Calu3 (cell line): ENCODE results near the gene RCOR1. TPM values are rescaled to one million over a fixed set of nuclear protein-coding genes. Genes with fewer than 3 reads are reported as not detected.

ENCODE experiments used
- BruUV-seq: library from RNA; stranded (reverse); fragments of 400-500 nt; replicated peaks from 2 replicates; lab custom pipeline; 2021; lab: Mats Ljungman, UMichigan
- CTCF ChIA-PET: fragments of 300-600 bp; sonication (Branson Sonifier 250); formaldehyde crosslinking; loops from one replicate; lab custom pipeline; 2022; ENCODE audit warnings: antibody characterized with exemption; lab: Charles Lee
- DNase-seq: peaks from one replicate; pipeline ENCODE4 v3.0.0; 2022
- H3K27ac Mint-ChIP-seq: one replicate; pipeline ENCODE4 v1.8.0; 2022; ENCODE audit warnings: mixed read lengths; ENCODE audit not compliant: unreplicated experiment
- H3K27me3 Mint-ChIP-seq: one replicate; pipeline ENCODE4 v1.8.0; 2022; ENCODE audit warnings: mixed read lengths; ENCODE audit not compliant: unreplicated experiment
- H3K36me3 Mint-ChIP-seq: one replicate; pipeline ENCODE4 v1.8.0; 2022; ENCODE audit warnings: mild to moderate bottlenecking, moderate library complexity, mixed read lengths; ENCODE audit not compliant: insufficient read depth, unreplicated experiment
- H3K4me1 Mint-ChIP-seq: one replicate; pipeline ENCODE4 v1.8.0; 2022; ENCODE audit warnings: mild to moderate bottlenecking, low read depth, mixed read lengths; ENCODE audit not compliant: unreplicated experiment
- H3K4me3 Mint-ChIP-seq: one replicate; pipeline ENCODE4 v1.8.0; 2022; ENCODE audit warnings: mild to moderate bottlenecking, low read depth, moderate library complexity, mixed read lengths; ENCODE audit not compliant: unreplicated experiment
- H3K9me3 Mint-ChIP-seq: one replicate; pipeline ENCODE4 v1.8.0; 2022; ENCODE audit warnings: low read depth, mixed read lengths; ENCODE audit not compliant: unreplicated experiment
- intact Hi-C: fragments of 100-400 bp; cut with micrococcal nuclease; formaldehyde crosslinking; loops from one replicate; pipeline ENCODE4 v1.10.0; 2022; ENCODE audit not compliant: unreplicated experiment
- total RNA-seq: library from RNA; stranded (reverse); gene quantifications from 2 replicates; pipeline ENCODE4 v1.2.3, GENCODE V29; 2022
- TF ChIP-seq, protein P1 (sequence below): fragments of 200-600 bp; IDR thresholded peaks from one replicate; pipeline ENCODE4 v1.8.0; 2022; ENCODE audit warnings: antibody characterized with exemption; ENCODE audit not compliant: unreplicated experiment

Gene RCOR1
- total RNA-seq, 1 experiment from 2014 or later: 28.6 TPM

- TF ChIP-seq, protein P1, sequence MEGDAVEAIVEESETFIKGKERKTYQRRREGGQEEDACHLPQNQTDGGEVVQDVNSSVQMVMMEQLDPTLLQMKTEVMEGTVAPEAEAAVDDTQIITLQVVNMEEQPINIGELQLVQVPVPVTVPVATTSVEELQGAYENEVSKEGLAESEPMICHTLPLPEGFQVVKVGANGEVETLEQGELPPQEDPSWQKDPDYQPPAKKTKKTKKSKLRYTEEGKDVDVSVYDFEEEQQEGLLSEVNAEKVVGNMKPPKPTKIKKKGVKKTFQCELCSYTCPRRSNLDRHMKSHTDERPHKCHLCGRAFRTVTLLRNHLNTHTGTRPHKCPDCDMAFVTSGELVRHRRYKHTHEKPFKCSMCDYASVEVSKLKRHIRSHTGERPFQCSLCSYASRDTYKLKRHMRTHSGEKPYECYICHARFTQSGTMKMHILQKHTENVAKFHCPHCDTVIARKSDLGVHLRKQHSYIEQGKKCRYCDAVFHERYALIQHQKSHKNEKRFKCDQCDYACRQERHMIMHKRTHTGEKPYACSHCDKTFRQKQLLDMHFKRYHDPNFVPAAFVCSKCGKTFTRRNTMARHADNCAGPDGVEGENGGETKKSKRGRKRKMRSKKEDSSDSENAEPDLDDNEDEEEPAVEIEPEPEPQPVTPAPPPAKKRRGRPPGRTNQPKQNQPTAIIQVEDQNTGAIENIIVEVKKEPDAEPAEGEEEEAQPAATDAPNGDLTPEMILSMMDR: no peak
- H3K4me1 Mint-ChIP-seq: peaks cover 48% of the 10 kb centered on the region
- BruUV-seq: no TSS peak
- peaks cover 3% of the 10 kb centered on the region for H3K36me3 Mint-ChIP-seq
- H3K27me3 Mint-ChIP-seq: no peaks in the 10 kb centered on the region
- intact Hi-C loops: no loop called here
- no peak overlapping the region for H3K27ac Mint-ChIP-seq
- CTCF ChIA-PET: interaction anchor here (0.5 to 1.2 kb wide), 5 partner anchors 8 to 81 kb away, joined by 3 to 16 read pairs (median 3); no protein-coding TSS in a partner anchor
- no peak for DNase-seq
- no peak overlapping the region for H3K4me3 Mint-ChIP-seq
- H3K9me3 Mint-ChIP-seq: no peaks in the 10 kb centered on the region
These were observed 71.0 kb downstream of the RCOR1 start for GRCh38 chr14:102663440-102663839.

DNA sequence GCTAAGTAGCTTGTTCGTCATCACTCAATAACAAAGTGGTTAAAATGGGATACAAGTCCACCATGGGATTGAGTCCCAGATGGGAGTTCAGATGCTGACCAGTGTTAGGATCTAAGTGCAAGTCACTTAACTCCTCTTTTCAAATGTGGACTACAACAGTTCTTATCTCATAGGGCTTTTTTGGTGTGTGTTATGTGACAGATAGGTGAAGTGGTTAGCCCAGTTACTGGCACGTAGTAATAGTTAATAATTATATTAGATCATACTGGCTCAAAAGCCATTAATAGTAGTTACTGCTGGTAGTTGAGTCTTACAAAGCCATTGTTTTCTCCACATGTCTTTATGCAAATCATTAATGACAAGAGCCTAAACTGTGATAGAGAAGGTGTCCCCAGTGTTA, 73.2 kb downstream of the RCOR1 start:
- Mint-ChIP-seq H3K9me3 (no peaks in the 10 kb centered on the region), H3K27ac (no peak overlapping the region), H3K4me3 (no peak overlapping the region), H3K27me3 (no peaks in the 10 kb centered on the region), H3K4me1 (peaks cover 42% of the 10 kb centered on the region), H3K36me3 (peaks cover 3% of the 10 kb centered on the region)
- intact Hi-C loops: loop anchor here (2.0 kb wide), 1 partner anchor 187 kb away; no protein-coding TSS in a partner anchor
- CTCF ChIA-PET: no interaction called here
- no TSS peak for BruUV-seq
- TF ChIP-seq, protein P1: no peak
- no peak for DNase-seq

DNA sequence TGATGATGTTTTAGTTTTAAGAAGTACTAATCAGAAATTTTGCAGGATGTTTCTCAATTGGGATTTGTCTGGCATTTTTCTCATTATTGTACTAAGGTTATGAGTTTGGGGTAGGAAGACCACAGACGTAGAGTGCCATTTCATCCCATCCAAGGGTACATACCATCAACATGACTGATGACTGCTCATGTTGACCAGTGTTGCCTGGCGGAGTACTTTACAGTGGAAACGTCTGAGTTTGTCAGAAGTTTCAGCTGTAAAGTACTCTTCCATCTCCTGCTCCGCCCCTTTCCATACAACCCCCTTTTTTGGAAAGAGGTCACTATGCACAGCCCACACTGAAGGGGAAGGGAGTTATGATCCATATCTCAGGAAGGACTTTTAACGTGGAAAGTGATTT, 74.2 kb downstream of the RCOR1 start:
- Mint-ChIP-seq H3K27ac (no peak overlapping the region), H3K4me1 (peaks cover 42% of the 10 kb centered on the region), H3K36me3 (peaks cover 3% of the 10 kb centered on the region), H3K4me3 (no peak overlapping the region), H3K27me3 (no peaks in the 10 kb centered on the region), H3K9me3 (no peaks in the 10 kb centered on the region)
- TF ChIP-seq, protein P1: no peak
- no peak for DNase-seq
- intact Hi-C loops: loop anchor here (2.0 kb wide), 1 partner anchor 186 kb away; no protein-coding TSS in a partner anchor
- CTCF ChIA-PET: no interaction called here
- no TSS peak for BruUV-seq

- Mint-ChIP-seq H3K36me3 (peaks cover 3% of the 10 kb centered on the region), H3K9me3 (no peaks in the 10 kb centered on the region), H3K27me3 (no peaks in the 10 kb centered on the region), H3K27ac (no peak overlapping the region), H3K4me1 (peaks cover 41% of the 10 kb centered on the region), H3K4me3 (no peak overlapping the region)
- TF ChIP-seq, protein P1: no peak
- no peak for DNase-seq
- no TSS peak for BruUV-seq
- intact Hi-C loops: loop anchor here (2.0 kb wide), 1 partner anchor 185 kb away; no protein-coding TSS in a partner anchor
- CTCF ChIA-PET: no interaction called here
These were observed 75.3 kb downstream of the RCOR1 start for GRCh38 chr14:102667703-102668102.
